ENCODE results near the gene LSM8.
A peak's percentile ranks its signal among the peaks of the same experiment; 100 is the strongest.
"Not testable (repeated sequence)": the region's sequence is repeated elsewhere in the genome, so short reads cannot be mapped to it uniquely, and the experiment has no call there.

The LSM8 gene

GRCh38 chr7:118214051-118214832 is 30.3 kb downstream of the LSM8 start:
- DNase-seq, result peak; percentile 86 to 87

- DNase-seq, result no peak
Observed at GRCh38 chr7:118214833-118215182, 30.8 kb downstream of the LSM8 start.

GRCh38 chr7:118217210-118217619 is 33.3 kb downstream of the LSM8 start:
- DNase-seq, result no peak

GRCh38 chr7:118218413-118219156 is 34.6 kb downstream of the LSM8 start:
- DNase-seq, result no peak

GRCh38 chr7:118219157-118219512 is 35.2 kb downstream of the LSM8 start:
- DNase-seq, result no peak

GRCh38 chr7:118220583-118220982 is 36.6 kb downstream of the LSM8 start:
- no peak for DNase-seq

- DNase-seq, result no peak
Observed at GRCh38 chr7:118222591-118222990, 38.6 kb downstream of the LSM8 start.

GRCh38 chr7:118224521-118224920 is 40.6 kb downstream of the LSM8 start, which contains the start of gene ANKRD7:
TSS of gene ANKRD7 (plus strand) at chr7:118224704. CDS start at chr7:118224831, 127 bp downstream.
- no peak for DNase-seq

- no peak for DNase-seq
Observed at GRCh38 chr7:118232837-118233236, 48.9 kb downstream of the LSM8 start.

GRCh38 chr7:118233799-118234198 is 49.8 kb downstream of the LSM8 start:
- no peak for DNase-seq

- DNase-seq, result no peak
Observed at GRCh38 chr7:118239014-118239413, 55.0 kb downstream of the LSM8 start.

- not testable (repeated sequence) for DNase-seq
Observed at GRCh38 chr7:118240320-118240719, 56.4 kb downstream of the LSM8 start.

Data from activated T-cell treated with anti-CD3 and anti-CD28 coated beads, Interleukin-2, amount 50 U/mL, for 48 hours (primary cell).